Measurements from ENCODE around the gene FARS2. TPM values are rescaled to one million over a fixed set of nuclear protein-coding genes. Genes with fewer than 3 reads are reported as not detected.

Gene FARS2
- total RNA-seq, 1 experiment from 2014 or later = 15.0 TPM

- H3K4me1 Mint-ChIP-seq = no peaks in the 10 kb centered on the region
- TF ChIP-seq, protein P1, sequence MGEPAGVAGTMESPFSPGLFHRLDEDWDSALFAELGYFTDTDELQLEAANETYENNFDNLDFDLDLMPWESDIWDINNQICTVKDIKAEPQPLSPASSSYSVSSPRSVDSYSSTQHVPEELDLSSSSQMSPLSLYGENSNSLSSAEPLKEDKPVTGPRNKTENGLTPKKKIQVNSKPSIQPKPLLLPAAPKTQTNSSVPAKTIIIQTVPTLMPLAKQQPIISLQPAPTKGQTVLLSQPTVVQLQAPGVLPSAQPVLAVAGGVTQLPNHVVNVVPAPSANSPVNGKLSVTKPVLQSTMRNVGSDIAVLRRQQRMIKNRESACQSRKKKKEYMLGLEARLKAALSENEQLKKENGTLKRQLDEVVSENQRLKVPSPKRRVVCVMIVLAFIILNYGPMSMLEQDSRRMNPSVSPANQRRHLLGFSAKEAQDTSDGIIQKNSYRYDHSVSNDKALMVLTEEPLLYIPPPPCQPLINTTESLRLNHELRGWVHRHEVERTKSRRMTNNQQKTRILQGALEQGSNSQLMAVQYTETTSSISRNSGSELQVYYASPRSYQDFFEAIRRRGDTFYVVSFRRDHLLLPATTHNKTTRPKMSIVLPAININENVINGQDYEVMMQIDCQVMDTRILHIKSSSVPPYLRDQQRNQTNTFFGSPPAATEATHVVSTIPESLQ (CRISPR knock-in tag; IDR thresholded peaks at IDR 0.05) = no peak
- TF ChIP-seq RELA (CRISPR knock-in tag; IDR thresholded peaks at IDR 0.05; ENCODE audit: borderline replicate concordance) (no peak), NR3C1 (CRISPR knock-in tag; conservative IDR thresholded peaks at IDR 0.05; ENCODE audit: low read depth) (no peak), ETV6 (CRISPR knock-in tag; IDR thresholded peaks at IDR 0.05) (no peak), E2F4 (CRISPR knock-in tag; IDR thresholded peaks at IDR 0.05; ENCODE audit: borderline replicate concordance, low read depth) (no peak), MYBL2 (CRISPR knock-in tag; IDR thresholded peaks at IDR 0.05) (no peak), ZBTB43 (CRISPR knock-in tag; IDR thresholded peaks at IDR 0.05) (no peak), SMAD3 (CRISPR knock-in tag; IDR thresholded peaks at IDR 0.05; ENCODE audit: borderline replicate concordance) (no peak), SP1 (CRISPR knock-in tag; conservative IDR thresholded peaks at IDR 0.05) (no peak), AFF4 (CRISPR knock-in tag; IDR thresholded peaks at IDR 0.05; ENCODE audit: borderline replicate concordance) (no peak), EMX1 (CRISPR knock-in tag; IDR thresholded peaks at IDR 0.05) (no peak)
- TF ChIP-seq, protein P2, sequence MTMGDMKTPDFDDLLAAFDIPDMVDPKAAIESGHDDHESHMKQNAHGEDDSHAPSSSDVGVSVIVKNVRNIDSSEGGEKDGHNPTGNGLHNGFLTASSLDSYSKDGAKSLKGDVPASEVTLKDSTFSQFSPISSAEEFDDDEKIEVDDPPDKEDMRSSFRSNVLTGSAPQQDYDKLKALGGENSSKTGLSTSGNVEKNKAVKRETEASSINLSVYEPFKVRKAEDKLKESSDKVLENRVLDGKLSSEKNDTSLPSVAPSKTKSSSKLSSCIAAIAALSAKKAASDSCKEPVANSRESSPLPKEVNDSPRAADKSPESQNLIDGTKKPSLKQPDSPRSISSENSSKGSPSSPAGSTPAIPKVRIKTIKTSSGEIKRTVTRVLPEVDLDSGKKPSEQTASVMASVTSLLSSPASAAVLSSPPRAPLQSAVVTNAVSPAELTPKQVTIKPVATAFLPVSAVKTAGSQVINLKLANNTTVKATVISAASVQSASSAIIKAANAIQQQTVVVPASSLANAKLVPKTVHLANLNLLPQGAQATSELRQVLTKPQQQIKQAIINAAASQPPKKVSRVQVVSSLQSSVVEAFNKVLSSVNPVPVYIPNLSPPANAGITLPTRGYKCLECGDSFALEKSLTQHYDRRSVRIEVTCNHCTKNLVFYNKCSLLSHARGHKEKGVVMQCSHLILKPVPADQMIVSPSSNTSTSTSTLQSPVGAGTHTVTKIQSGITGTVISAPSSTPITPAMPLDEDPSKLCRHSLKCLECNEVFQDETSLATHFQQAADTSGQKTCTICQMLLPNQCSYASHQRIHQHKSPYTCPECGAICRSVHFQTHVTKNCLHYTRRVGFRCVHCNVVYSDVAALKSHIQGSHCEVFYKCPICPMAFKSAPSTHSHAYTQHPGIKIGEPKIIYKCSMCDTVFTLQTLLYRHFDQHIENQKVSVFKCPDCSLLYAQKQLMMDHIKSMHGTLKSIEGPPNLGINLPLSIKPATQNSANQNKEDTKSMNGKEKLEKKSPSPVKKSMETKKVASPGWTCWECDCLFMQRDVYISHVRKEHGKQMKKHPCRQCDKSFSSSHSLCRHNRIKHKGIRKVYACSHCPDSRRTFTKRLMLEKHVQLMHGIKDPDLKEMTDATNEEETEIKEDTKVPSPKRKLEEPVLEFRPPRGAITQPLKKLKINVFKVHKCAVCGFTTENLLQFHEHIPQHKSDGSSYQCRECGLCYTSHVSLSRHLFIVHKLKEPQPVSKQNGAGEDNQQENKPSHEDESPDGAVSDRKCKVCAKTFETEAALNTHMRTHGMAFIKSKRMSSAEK (CRISPR knock-in tag; IDR thresholded peaks at IDR 0.05; ENCODE audit: borderline replicate concordance) = no peak
- TF ChIP-seq, protein P3, sequence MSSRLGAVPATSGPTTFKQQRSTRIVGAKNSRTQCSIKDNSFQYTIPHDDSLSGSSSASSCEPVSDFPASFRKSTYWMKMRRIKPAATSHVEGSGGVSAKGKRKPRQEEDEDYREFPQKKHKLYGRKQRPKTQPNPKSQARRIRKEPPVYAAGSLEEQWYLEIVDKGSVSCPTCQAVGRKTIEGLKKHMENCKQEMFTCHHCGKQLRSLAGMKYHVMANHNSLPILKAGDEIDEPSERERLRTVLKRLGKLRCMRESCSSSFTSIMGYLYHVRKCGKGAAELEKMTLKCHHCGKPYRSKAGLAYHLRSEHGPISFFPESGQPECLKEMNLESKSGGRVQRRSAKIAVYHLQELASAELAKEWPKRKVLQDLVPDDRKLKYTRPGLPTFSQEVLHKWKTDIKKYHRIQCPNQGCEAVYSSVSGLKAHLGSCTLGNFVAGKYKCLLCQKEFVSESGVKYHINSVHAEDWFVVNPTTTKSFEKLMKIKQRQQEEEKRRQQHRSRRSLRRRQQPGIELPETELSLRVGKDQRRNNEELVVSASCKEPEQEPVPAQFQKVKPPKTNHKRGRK (CRISPR knock-in tag; IDR thresholded peaks at IDR 0.05; ENCODE audit: borderline replicate concordance) = no peak
- TF ChIP-seq, protein P4, sequence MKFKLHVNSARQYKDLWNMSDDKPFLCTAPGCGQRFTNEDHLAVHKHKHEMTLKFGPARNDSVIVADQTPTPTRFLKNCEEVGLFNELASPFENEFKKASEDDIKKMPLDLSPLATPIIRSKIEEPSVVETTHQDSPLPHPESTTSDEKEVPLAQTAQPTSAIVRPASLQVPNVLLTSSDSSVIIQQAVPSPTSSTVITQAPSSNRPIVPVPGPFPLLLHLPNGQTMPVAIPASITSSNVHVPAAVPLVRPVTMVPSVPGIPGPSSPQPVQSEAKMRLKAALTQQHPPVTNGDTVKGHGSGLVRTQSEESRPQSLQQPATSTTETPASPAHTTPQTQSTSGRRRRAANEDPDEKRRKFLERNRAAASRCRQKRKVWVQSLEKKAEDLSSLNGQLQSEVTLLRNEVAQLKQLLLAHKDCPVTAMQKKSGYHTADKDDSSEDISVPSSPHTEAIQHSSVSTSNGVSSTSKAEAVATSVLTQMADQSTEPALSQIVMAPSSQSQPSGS (CRISPR knock-in tag; IDR thresholded peaks at IDR 0.05; ENCODE audit: borderline replicate concordance, low read depth) = no peak
- ChIA-PET CTCF (no interaction called here), POLR2A (no interaction called here)
- H3K27ac Mint-ChIP-seq = no peak overlapping the region
- H3K27me3 Mint-ChIP-seq (ENCODE audit: low read depth) = no peaks in the 10 kb centered on the region
- no peak for DNase-seq (ENCODE audit: low spot score)
- no peak for ATAC-seq
- H3K36me3 Mint-ChIP-seq = no peaks in the 10 kb centered on the region
- no peaks in the 10 kb centered on the region for H3K9me3 Mint-ChIP-seq
- no peak overlapping the region for H3K4me3 Mint-ChIP-seq
Observed at GRCh38 chr6:5361396-5361795, 100.1 kb downstream of the FARS2 start.

Data from WTC11 (cell line).